Limb (tissue), 2 donors: Measurements from ENCODE around the gene TNP2.
"Not testable (repeated sequence)": the region's sequence is repeated elsewhere in the genome, so short reads cannot be mapped to it uniquely, and the experiment has no call there.

Experiments used
- DNase-seq, 2 donors: peaks; one replicate each; pipeline ENCODE4 v3.0.0-alpha.2; 2016; ENCODE audit errors: extremely low spot score in 2 of 2

TNP2 gene

DNA sequence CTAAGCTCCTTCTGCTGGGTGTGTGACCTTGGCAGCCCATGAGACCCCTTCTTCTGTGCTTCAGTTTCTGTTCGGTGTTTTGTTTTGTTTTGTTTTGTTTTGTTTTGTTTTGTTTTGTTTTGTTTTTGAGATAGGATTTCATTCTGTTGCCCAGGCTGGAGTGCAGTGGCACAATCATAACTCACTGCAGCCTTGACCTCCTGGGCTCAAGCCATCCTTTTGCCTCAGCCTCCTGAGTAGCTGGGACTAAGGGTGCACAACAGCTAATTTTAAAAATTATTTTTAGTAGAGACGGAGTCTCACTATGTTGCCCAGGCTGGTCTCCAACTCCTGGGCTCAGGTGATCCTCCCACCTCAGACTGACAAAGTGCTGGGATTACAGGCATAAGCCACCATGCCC lies 48.6 kb downstream of the TNP2 start:
- not testable (repeated sequence) for DNase-seq

GRCh38 chr16:11219178-11219577 lies 49.9 kb downstream of the TNP2 start:
- no peak for DNase-seq

DNA sequence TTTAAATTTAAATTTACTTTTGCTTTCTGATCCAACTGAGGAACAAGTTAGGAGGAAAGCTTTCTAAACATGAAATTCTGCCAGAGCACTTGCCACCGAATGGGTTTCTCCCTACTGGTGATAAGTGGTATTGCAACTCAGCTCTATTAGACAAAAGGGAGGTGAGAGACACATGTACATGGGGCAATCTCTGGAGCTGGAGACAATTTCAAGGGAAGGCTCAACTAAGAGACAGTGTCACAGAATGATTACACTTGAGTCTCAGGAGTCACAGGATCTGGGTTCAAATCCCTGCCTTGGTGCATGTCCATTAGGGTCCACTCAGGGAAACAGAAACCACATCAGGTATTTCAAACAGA lies 50.5 kb downstream of the TNP2 start:
- no peak for DNase-seq
